Esophagus squamous epithelium (tissue), 5 donors: ENCODE data around the gene DTX4. TPM values are rescaled to one million over a fixed set of nuclear protein-coding genes. Genes with fewer than 3 reads are reported as not detected.
A peak's percentile ranks its signal among the peaks of the same experiment; 100 is the strongest.

Experiments
- DNase-seq: peaks from one replicate; lab custom pipeline; 2025; lab: John Stamatoyannopoulos, UW
- H3K27ac ChIP-seq, 4 donors: fragments of 200-600 bp; sonication (generic); one replicate each; pipeline ENCODE4 v1.5.1; 2016 to 2019; ENCODE audit warnings: mild to moderate bottlenecking in 1 of 4
- H3K27me3 ChIP-seq, 4 donors: fragments of 200-600 bp; sonication (generic); 1 replicate in 3 of 4; 2 replicates in 1 of 4; pipeline versions ENCODE4 v1.5.1 to v1.6.0; 2017 to 2021; ENCODE audit warnings: antibody characterized with exemption in 1 of 4
- H3K36me3 ChIP-seq, 3 donors: fragments of 200-600 bp; sonication (generic); one replicate each; pipeline ENCODE4 v1.5.1; 2016 to 2019
- H3K4me1 ChIP-seq, 3 donors: fragments of 200-600 bp; sonication (generic); one replicate each; pipeline ENCODE4 v1.5.1; 2017 to 2019
- H3K4me3 ChIP-seq, 4 donors: fragments of 200-600 bp; sonication (generic); 1 replicate in 3 of 4; 2 replicates in 1 of 4; pipeline ENCODE4 v1.5.1; 2016 to 2019; ENCODE audit warnings: mild to moderate bottlenecking in 2 of 4, moderate library complexity in 1 of 4
- H3K9me3 ChIP-seq, 3 donors: fragments of 200-600 bp; sonication (generic); one replicate each; pipeline ENCODE4 v1.5.1; 2016 to 2019
- POLR2A ChIP-seq, 4 donors: fragments of 450-650 bp; IDR thresholded peaks; one replicate each; pipeline ENCODE4 v1.6.1; 2017; ENCODE audit warnings: antibody characterized with exemption in 4 of 4, mild to moderate bottlenecking in 4 of 4, moderate library complexity in 3 of 4
- WGBS, 2 donors: methylation state at CpG; one replicate each; pipeline ENCODE4 v1.1.5; 2018; 5-methylcytosine and 5-hydroxymethylcytosine counted together
- intact Hi-C: fragments of 100-400 bp; cut with DNase I; formaldehyde crosslinking; loops from one replicate; pipeline ENCODE4 v1.15.0; 2022
- total RNA-seq, 4 donors: library from RNA; depleted of rRNA; stranded (reverse); fragments of >200 nt; gene quantifications; one replicate each; pipeline ENCODE4 v1.1.0, GENCODE V29; 2016
- TF ChIP-seq, protein P1 (sequence below), 6 experiments: fragments of 450-650 bp in 4 of 6; fragments of 200-600 bp in 2 of 6; sonication (generic) in 2 of 6; IDR thresholded peaks; one replicate each; pipeline ENCODE4 v1.5.1; 2016 to 2019; ENCODE audit warnings: antibody characterized with exemption in 6 of 6, mild to moderate bottlenecking in 4 of 6, moderate library complexity in 4 of 6
- donor health status: DM: yes; HTN: yes; CAD: no.

The DTX4 gene
- total RNA-seq, 4 donors from 2014 or later: 2.4 to 8.4 (median 4.6) TPM

DNA sequence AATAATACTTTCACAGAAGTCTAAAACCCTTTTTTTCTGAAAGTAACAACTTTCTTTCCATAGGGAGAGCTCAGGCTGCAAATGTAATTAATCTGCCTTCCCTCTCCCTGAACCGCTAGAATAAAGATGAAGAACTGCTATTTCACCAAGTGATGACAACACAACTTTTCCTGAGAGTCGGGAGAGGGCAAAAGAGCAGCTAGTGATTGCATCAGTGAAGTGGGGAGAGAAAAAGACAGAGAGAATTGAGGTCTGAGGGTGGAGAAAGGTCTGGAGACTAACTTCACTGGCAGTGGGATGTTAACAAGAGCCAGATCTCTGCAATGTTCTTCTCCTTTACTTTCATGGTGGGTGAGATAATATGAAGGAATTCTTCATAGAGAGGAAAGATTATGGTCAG, 51.7 kb downstream of the DTX4 start:
- no peak for DNase-seq
- H3K4me1 ChIP-seq: peaks cover 0 to 20% (median 6%) of the 10 kb centered on the region in 3 donors
- WGBS, 2 donors: 8 to 51% methylated on average over 1 to 2 of the region's 2 CpGs
- no peaks in the 10 kb centered on the region for H3K9me3 ChIP-seq
- TF ChIP-seq POLR2A (IDR thresholded peaks at IDR 0.05): no peak
- TF ChIP-seq, protein P1, sequence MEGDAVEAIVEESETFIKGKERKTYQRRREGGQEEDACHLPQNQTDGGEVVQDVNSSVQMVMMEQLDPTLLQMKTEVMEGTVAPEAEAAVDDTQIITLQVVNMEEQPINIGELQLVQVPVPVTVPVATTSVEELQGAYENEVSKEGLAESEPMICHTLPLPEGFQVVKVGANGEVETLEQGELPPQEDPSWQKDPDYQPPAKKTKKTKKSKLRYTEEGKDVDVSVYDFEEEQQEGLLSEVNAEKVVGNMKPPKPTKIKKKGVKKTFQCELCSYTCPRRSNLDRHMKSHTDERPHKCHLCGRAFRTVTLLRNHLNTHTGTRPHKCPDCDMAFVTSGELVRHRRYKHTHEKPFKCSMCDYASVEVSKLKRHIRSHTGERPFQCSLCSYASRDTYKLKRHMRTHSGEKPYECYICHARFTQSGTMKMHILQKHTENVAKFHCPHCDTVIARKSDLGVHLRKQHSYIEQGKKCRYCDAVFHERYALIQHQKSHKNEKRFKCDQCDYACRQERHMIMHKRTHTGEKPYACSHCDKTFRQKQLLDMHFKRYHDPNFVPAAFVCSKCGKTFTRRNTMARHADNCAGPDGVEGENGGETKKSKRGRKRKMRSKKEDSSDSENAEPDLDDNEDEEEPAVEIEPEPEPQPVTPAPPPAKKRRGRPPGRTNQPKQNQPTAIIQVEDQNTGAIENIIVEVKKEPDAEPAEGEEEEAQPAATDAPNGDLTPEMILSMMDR (IDR thresholded peaks at IDR 0.05): no peak
- intact Hi-C loops: no loop called here
- no peak overlapping the region for H3K4me3 ChIP-seq
- peak overlapping the region in 3 of 4 donors; percentile 55 to 77 (median 63) for H3K27ac ChIP-seq
- no peaks in the 10 kb centered on the region for H3K27me3 ChIP-seq
- H3K36me3 ChIP-seq: no peaks in the 10 kb centered on the region

DNA sequence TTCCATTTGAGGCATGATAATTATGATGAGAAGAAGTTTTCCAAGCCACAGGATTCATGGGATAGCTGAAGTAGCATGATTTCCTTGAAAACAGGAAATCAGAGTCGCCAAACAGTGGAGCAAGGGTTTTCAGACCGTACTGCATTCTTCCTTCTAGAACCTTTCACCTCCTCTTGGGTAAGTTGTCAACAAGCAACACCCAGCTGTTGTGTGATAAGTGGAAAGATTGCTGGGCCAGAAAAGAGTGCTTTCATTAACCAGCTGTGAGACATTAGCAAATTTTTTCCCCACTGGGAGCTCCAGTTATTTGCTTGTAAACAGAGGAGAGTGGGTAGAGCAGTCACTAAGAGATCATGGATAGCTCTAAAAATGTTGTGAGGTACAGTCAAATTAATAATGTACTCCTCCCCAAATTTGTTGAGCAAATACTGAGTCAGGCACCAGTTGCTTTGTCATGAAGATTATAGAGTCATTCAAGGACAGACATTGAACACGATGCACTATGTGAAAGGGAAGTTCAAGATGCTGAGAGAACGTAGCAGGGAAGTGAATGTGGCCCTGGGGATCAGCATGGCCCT, 52.5 kb downstream of the DTX4 start:
- Histone ChIP-seq H3K9me3 (no peaks in the 10 kb centered on the region), H3K27ac (peak overlapping the region in 3 of 4 donors; percentile 55 to 77 (median 63)), H3K27me3 (no peaks in the 10 kb centered on the region), H3K36me3 (no peaks in the 10 kb centered on the region), H3K4me1 (peaks cover 0 to 20% (median 6%) of the 10 kb centered on the region in 3 donors), H3K4me3 (no peak overlapping the region)
- intact Hi-C loops: no loop called here
- 24 to 32% methylated on average over 4 of the region's 4 CpGs for WGBS, 2 donors
- TF ChIP-seq POLR2A (IDR thresholded peaks at IDR 0.05): no peak
- TF ChIP-seq, protein P1 (IDR thresholded peaks at IDR 0.05): no peak
- DNase-seq: no peak

DNA sequence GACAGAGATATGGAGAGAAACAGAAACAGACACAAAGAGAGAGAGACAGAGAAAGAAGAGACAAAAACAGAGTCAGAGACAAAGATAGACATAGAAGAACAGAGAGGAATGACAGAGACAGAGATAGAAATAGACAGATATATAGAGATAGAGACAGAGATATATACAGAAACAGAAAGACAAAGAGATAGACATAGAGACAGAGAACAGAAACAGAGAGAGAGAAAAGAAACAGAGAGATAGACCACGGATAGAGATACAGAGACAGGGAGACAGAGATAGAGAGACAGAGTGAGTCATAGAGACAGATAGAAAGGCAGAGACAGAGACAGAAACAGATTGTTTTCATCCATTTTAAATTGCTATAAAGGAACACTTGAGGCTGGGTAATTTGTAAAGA, 53.1 kb downstream of the DTX4 start:
- WGBS, 2 donors: 52 to 84% methylated on average over 1 of the region's 1 CpG
- intact Hi-C loops: no loop called here
- Histone ChIP-seq H3K4me1 (peaks cover 0 to 20% (median 6%) of the 10 kb centered on the region in 3 donors), H3K4me3 (no peak overlapping the region), H3K27me3 (no peaks in the 10 kb centered on the region), H3K36me3 (no peaks in the 10 kb centered on the region), H3K27ac (peak overlapping the region in 1 of 4 donors; percentile 55), H3K9me3 (no peaks in the 10 kb centered on the region)
- no peak for DNase-seq
- TF ChIP-seq, protein P1 (IDR thresholded peaks at IDR 0.05): no peak
- TF ChIP-seq POLR2A (IDR thresholded peaks at IDR 0.05): no peak

DNA sequence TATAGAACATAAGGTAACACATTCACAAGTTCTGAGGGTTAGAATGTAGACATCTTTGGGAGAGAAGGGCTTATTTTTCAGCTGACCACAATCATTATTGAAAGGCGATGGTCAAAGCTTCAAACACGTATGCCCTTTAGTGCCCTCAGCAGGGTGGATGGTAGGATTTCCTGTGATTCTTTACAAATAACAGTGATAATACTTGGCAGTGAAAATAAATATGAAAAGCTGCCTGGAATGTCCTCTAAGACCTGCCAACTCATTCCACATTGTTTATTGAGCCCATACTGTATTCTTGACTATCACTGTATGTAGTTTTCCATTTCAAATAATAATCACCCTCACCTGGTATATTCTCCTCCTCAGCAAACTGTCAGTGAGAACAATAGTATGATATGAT, 54.5 kb downstream of the DTX4 start:
- no peaks in the 10 kb centered on the region for H3K9me3 ChIP-seq
- intact Hi-C loops: no loop called here

DNA sequence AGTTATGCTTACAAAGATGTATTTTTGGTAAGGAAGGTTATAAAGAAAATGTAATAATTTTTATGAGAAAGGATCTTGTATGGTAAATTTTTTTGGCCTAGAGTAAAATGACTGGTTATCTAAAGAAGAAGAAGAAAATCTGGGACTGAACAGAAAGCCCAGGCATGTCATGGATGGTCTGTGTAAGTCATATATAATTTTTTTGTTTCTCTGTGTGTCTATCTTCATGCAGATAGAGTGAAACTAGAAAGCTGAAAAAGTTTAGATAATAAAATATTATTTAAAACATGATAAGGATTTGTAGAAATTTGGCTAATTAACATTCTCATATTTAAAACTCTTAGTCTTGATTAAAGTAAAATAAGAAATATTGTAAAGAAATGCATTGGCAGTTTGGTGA, 68.4 kb downstream of the DTX4 start:
- Histone ChIP-seq H3K27me3 (peaks cover 0 to 3% (median 0%) of the 10 kb centered on the region in 4 donors), H3K27ac (no peak overlapping the region), H3K9me3 (no peaks in the 10 kb centered on the region), H3K4me1 (no peaks in the 10 kb centered on the region), H3K36me3 (no peaks in the 10 kb centered on the region), H3K4me3 (no peak overlapping the region)
- TF ChIP-seq POLR2A (IDR thresholded peaks at IDR 0.05): no peak
- TF ChIP-seq, protein P1 (IDR thresholded peaks at IDR 0.05): no peak
- no peak for DNase-seq
- intact Hi-C loops: no loop called here

More for the DNA sequence above, 54.5 kb downstream of the DTX4 start:
- DNase-seq: no peak
- H3K36me3 ChIP-seq: no peaks in the 10 kb centered on the region
- no peak overlapping the region for H3K4me3 ChIP-seq
- 63 to 71% methylated on average over 2 of the region's 2 CpGs for WGBS, 2 donors
- H3K27me3 ChIP-seq: no peaks in the 10 kb centered on the region
- peaks cover 0 to 20% (median 6%) of the 10 kb centered on the region in 3 donors for H3K4me1 ChIP-seq
- TF ChIP-seq, protein P1 (IDR thresholded peaks at IDR 0.05): no peak
- no peak for TF ChIP-seq POLR2A (IDR thresholded peaks at IDR 0.05)
- H3K27ac ChIP-seq: peak overlapping the region in 1 of 4 donors; percentile 25
